Glutamatergic neuron (in vitro differentiated cells): ENCODE results near the gene TBC1D5. TPM values are rescaled to one million over a fixed set of nuclear protein-coding genes. Genes with fewer than 3 reads are reported as not detected.

Experiments
- DNase-seq: peaks from one replicate; pipeline ENCODE4 v3.0.0; 2022
- H3K27ac Mint-ChIP-seq: one replicate; pipeline ENCODE4 v1.8.0; 2020; ENCODE audit warnings: mild to moderate bottlenecking, mixed read lengths, inconsistent platforms; ENCODE audit not compliant: unreplicated experiment
- H3K27me3 Mint-ChIP-seq: one replicate; pipeline ENCODE4 v1.8.0; 2020; ENCODE audit warnings: mild to moderate bottlenecking, moderate library complexity, mixed read lengths, inconsistent platforms; ENCODE audit not compliant: unreplicated experiment
- H3K36me3 Mint-ChIP-seq: one replicate; pipeline ENCODE4 v1.8.0; 2020; ENCODE audit warnings: mild to moderate bottlenecking, mixed read lengths, inconsistent platforms; ENCODE audit not compliant: unreplicated experiment
- H3K4me1 Mint-ChIP-seq: one replicate; pipeline ENCODE4 v1.8.0; 2020; ENCODE audit warnings: mild to moderate bottlenecking, low read depth, mixed read lengths, inconsistent platforms; ENCODE audit not compliant: unreplicated experiment
- H3K4me3 Mint-ChIP-seq: one replicate; pipeline ENCODE4 v1.8.0; 2020; ENCODE audit warnings: mild to moderate bottlenecking, mixed read lengths, inconsistent platforms; ENCODE audit not compliant: unreplicated experiment
- H3K9me3 Mint-ChIP-seq: one replicate; pipeline ENCODE4 v1.8.0; 2020; ENCODE audit warnings: mild to moderate bottlenecking, moderate library complexity, mixed read lengths, inconsistent platforms; ENCODE audit not compliant: unreplicated experiment
- total RNA-seq: library from RNA; stranded (reverse); fragmentation: NEBNext Ultra II Directional; extraction: Animal tissue kit (Norgen Biotek cat#: 25700); gene quantifications from one replicate; pipeline ENCODE4 v1.2.1, GENCODE V29; 2021; ENCODE audit not compliant: unreplicated experiment
- TF ChIP-seq, protein P1 (sequence below): fragments of 200-600 bp; sonication (generic); IDR thresholded peaks from one replicate; pipeline ENCODE4 v1.5.0; 2021; ENCODE audit not compliant: partially characterized antibody, unreplicated experiment

TBC1D5 gene
- total RNA-seq, 1 donor from 2014 or later, result 40.2 TPM

DNA sequence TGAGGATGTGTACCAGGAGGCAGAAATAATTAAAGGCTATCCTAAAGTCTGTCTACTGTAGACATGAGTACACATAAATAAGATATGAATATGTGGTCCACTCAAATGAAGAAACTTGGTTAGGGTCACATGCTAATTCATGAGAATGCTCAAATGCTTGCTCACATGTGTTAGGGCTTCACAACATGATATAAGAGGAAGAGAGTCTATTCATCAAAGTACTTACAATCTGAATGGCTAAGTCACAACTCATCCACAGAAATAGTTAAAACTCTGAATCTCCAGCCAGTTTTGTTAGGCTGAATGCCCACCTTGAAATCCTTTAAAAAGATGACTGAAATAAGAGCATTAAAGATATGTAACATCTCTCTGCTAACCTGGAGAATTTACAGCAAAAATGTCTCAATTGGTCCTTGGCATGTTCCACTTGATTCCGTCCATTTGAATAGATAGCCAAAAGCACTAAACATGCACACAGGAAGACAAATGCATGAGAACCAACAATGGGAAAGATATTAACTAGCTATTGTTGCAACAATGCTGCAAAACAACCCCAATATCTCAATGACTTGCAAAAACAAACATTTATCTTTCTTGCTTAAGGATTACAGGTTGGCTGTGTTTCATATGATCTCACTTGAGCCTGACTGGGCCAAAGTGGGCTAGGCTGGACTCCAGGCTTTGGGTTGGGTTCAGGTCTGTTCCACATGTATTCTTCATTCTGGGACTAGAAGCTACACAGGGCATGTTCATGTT lies 10.6 kb upstream of the TBC1D5 start:
- H3K4me1 Mint-ChIP-seq, result no peaks in the 10 kb centered on the region

DNA sequence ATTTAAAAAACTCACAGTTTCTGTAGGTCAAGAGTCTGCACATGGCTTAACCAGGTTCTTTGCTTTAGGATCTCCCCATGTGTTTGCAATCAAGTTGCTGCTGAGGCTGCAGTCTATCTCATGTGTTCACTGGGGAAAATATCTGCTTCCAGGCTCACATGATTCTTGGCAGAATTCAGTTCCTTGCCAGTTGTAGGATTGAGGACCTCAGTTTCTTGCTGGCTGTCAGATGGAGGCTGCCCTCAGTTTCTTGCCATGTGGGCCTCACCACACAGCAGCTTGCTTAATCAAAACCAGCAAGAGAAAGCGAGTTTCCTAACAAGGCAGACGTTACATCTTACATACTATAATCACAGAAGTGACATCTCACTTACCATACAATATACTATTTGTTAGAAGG lies 10.0 kb upstream of the TBC1D5 start:
- Mint-ChIP-seq H3K27me3 (no peaks in the 10 kb centered on the region), H3K9me3 (peaks cover under 1% of the 10 kb centered on the region), H3K4me3 (no peak overlapping the region), H3K36me3 (no peaks in the 10 kb centered on the region), H3K27ac (no peak overlapping the region), H3K4me1 (no peaks in the 10 kb centered on the region)
- no peak for DNase-seq
- TF ChIP-seq, protein P1, sequence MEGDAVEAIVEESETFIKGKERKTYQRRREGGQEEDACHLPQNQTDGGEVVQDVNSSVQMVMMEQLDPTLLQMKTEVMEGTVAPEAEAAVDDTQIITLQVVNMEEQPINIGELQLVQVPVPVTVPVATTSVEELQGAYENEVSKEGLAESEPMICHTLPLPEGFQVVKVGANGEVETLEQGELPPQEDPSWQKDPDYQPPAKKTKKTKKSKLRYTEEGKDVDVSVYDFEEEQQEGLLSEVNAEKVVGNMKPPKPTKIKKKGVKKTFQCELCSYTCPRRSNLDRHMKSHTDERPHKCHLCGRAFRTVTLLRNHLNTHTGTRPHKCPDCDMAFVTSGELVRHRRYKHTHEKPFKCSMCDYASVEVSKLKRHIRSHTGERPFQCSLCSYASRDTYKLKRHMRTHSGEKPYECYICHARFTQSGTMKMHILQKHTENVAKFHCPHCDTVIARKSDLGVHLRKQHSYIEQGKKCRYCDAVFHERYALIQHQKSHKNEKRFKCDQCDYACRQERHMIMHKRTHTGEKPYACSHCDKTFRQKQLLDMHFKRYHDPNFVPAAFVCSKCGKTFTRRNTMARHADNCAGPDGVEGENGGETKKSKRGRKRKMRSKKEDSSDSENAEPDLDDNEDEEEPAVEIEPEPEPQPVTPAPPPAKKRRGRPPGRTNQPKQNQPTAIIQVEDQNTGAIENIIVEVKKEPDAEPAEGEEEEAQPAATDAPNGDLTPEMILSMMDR, result no peak

More for the DNA sequence above, 10.6 kb upstream of the TBC1D5 start:
- TF ChIP-seq, protein P1, result no peak
- H3K4me3 Mint-ChIP-seq, result no peak overlapping the region
- no peaks in the 10 kb centered on the region for H3K36me3 Mint-ChIP-seq
- no peaks in the 10 kb centered on the region for H3K27me3 Mint-ChIP-seq
- no peaks in the 10 kb centered on the region for H3K9me3 Mint-ChIP-seq
- DNase-seq, result no peak
- no peak overlapping the region for H3K27ac Mint-ChIP-seq

DNA sequence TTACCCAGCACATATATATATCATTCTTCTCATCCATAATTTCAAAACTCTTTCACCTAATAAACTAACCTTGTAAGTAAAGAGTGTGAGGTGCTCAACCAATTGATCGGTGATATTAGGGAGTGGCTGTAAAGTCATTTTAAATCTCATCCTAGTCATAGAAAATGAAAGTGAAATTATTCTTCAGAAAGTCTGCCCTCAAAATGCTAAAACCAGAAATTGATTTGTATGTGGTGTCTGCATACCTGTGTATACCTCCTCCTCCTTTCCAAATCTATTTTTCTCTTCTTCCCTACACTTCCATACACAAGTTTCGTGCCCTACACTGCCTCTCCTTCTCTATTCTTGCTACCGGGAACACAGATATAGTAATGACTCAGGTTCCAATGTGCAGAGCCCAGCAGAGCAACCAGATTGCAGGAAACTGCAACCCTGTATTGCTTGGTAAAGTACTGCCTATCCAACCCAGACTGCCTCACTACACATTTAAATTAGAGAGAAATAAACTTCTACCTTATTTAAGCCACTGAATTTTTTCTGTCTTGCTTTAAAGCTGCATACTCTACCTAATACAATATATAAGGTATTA lies 7.4 kb upstream of the TBC1D5 start:
- Mint-ChIP-seq H3K9me3 (peaks cover 4% of the 10 kb centered on the region), H3K27ac (no peak overlapping the region), H3K4me3 (no peak overlapping the region), H3K27me3 (no peaks in the 10 kb centered on the region), H3K4me1 (no peaks in the 10 kb centered on the region), H3K36me3 (no peaks in the 10 kb centered on the region)
- no peak for DNase-seq
- TF ChIP-seq, protein P1, result no peak

DNA sequence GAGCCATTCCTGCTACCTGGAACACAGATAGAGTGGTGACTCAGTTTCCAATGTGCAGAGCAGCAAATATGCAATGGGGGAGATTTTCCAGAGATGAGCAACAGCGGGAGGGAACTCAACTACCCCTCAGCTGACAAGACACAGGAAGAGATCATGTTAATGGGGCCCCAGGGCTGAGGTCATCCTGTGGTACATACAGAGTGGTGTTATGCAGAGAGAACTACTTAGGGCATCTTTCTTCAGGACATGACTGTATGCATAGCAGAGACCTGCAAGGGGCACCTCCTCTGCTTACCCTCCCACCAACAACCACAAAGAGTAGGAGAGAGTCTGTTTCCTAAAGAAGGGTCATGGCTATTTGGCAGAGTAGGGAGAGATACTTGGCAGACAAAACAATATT lies 6.8 kb upstream of the TBC1D5 start:
- peaks cover 4% of the 10 kb centered on the region for H3K9me3 Mint-ChIP-seq
- no peak for DNase-seq

More for the DNA sequence above, 6.8 kb upstream of the TBC1D5 start:
- H3K27me3 Mint-ChIP-seq, result no peaks in the 10 kb centered on the region
- no peak overlapping the region for H3K4me3 Mint-ChIP-seq
- no peaks in the 10 kb centered on the region for H3K36me3 Mint-ChIP-seq
- H3K27ac Mint-ChIP-seq, result no peak overlapping the region
- no peaks in the 10 kb centered on the region for H3K4me1 Mint-ChIP-seq
- TF ChIP-seq, protein P1, result no peak
